ENCODE measurements around the gene SARNP.

Gene SARNP

DNA sequence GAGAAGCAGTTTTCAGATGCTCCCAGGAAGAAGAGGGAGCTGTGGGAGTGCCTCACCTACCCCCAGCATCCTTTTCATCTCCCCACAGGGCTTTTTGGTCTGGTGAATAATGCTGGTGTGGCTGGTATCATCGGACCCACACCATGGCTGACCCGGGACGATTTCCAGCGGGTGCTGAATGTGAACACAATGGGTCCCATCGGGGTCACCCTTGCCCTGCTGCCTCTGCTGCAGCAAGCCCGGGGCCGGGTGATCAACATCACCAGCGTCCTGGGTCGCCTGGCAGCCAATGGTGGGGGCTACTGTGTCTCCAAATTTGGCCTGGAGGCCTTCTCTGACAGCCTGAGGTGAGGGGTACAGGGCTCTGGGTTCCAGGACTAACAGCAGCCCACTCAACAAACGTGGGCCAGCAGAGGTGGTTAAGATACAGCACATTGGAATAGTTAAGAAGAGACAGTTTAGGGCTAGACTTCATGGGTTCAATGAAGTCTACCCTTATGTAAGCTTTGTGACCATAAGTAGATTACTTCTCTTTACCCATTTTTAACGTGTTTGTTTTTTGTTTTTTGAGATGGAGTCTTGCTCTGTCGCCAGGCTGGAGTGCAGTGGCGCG lies 95.8 kb downstream of the SARNP start:
- DNase-seq = no peak

DNA sequence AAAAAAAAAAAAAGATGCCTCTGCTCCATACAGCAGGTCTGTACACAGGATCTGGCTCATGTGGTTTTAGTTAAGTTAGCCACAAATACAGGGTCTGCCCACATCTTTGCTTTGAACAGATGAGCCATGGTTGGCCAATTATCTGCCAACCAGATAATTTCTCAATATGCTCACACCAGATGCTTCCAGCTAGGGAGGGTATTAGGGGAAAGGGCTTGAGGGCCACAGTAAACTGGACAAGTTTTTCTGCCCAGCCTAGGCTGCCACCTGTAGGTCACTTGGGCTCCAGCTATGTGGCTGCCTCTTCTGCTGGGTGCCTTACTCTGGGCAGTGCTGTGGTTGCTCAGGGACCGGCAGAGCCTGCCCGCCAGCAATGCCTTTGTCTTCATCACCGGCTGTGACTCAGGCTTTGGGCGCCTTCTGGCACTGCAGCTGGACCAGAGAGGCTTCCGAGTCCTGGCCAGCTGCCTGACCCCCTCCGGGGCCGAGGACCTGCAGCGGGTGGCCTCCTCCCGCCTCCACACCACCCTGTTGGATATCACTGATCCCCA lies 96.6 kb downstream of the SARNP start:
- DNase-seq = no peak

DNA sequence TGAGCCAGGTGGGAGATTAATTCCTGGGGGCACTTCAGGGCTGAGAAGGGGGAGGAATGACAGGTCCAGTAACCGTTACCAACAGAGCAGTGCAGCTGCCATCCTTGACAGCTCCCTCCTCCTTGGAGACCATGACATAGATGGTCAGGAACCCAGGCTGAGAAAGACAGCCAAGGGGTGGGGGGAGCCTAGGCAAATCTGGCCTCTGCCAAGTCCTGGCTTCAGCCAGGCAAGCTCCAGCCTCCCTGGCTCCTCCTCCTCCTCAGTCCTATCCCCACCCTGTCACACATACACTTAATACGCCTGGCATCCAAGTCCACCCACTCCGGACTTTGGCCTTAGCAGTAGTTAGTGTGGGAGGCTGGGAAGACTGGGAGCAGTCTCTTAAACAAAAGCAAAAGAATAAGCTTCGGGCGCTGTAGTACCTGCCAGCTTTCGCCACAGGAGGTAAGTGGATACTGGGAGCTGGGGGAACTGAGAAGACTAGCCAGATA lies 97.4 kb downstream of the SARNP start, which contains the start of gene RDH5:
Gene RDH5 (plus strand): TSS at position 323 of the 494 bp plus-strand sequence. CDS start 792 bp downstream, outside the sequence.
- DNase-seq = no peak

DNA sequence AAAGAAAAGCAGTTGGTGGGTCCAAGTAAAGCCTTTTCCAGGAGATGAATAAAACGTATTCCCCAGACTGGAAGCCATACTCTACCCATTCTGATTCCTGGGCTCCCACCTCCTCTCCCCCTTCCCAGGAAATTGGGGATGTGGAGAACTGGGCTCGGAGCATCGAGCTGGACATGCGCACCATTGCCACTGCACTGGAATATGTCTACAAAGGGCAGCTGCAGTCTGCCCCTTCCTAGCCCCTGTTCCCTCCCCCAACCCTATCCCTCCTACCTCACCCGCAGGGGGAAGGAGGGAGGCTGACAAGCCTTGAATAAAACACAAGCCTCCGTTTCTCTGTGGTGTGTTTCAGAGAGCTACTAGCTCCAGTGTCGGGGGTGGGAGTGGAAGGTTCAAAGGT lies 98.2 kb downstream of the SARNP start:
- DNase-seq = no peak

DNA sequence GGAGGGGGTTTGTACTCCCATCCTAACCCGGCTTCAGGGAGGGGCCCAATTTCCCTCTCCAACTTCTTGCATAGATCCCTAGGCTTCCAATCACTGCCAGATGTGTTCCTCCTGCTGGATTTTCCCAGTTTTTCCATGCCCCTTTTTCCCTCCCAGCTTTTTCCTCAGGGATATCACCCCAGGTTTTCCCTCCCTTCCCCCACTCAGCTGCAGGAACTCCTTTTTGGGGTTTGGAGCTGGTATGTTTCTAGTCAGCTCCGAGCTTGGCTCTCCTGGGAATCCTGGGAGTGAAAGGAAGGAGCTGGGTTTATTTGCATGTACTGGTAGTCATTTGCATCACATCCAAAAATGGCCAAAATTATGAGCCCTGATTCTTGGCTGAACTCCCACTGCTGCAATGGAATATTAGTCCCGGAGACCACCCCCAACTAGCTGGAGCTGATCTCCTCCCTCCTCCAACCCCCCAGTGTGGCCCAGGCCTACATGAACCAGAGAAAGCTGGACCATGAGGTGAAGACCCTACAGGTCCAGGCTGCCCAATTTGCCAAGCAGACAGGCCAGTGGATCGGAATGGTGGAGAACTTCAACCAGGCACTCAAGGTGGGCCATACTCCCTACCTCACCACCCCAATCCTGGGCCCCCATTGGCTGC lies 98.8 kb downstream of the SARNP start:
- no peak for DNase-seq

DNA sequence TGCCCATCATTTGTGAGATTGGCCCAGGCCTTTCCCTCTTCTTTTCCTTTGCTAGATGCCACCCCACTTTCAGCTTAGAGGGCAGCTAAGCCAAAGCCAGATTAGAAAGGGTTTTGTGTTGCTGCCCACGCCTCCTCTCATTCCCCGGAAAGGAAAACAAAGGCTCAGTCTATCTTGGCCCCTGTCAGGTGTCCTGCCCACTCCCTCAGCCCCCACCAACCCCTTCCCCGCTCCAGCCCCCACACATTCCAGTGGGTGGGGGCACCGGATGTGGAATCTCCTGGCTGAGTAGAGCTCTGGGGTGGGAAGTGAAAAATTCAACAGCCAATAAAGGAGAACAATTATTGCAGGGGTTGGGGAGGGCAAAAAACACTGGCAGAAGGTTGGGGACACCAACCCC lies 99.5 kb downstream of the SARNP start:
- no peak for DNase-seq

DNA sequence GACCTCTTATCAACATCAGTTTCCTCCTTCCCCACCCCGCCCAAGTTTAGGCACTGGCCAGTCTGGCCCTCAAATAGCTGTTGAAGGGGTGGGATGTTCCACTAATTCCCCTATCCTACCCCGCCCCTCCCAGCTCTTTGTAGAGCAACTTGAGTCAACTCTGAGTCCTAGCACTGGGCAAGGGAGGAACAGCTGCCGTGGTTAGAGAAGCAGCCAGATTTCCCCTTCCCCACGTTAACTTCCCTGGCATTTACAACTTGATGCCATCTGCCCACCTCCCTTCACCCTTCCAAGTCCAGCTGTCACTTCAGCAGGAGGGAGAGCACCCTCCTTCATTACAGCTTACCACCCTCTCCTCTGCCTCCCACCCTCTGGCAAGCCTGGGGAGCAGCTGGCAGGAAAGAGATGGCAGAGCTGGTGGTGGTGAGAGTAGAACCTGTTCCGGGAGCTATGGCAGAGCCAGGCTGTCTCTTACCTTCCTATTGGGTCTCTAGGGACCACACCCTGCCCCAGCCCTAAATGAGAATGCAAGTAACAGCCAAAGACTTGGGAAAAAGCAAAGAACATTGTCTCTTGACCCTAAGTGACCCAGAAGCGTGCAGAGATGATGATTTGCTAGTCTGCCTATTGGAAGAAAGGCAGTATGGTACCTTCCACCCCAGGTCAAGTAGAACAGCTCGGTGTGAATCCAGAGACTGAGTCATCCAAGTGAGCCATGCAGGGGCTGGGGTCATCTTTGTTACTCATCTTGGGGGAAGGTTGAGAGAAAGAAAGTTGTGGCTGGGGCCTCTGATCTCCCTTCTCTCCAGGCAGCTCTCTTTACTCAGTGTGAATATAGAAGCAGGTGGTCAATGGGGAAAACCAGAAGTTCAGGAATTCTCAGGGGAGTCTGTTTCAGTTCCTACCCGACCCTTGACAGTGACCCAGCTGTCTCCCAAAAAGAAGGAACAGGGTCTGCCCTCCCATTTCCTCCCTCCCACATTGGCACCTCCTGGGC lies 100.2 kb downstream of the SARNP start:
- no peak for DNase-seq

DNA sequence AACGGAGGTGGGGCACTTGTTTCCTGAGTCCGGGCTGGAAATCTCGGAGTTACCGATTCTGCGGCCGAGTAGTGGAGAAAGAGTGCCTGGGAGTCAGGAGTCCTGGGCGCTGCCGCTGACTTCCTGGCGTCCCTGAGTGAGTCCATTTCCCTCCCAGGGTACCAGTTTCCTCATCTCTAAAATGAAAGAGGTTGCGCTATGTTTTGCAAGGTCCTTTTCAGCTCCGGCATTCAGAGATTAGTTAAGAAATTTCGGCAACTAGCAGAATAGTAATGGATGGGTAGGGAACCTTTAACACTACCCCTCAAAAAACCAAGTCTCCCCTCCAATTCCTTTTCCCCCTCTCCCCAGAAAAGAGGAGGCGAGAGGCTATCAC lies 101.0 kb downstream of the SARNP start:
- no peak for DNase-seq

DNA sequence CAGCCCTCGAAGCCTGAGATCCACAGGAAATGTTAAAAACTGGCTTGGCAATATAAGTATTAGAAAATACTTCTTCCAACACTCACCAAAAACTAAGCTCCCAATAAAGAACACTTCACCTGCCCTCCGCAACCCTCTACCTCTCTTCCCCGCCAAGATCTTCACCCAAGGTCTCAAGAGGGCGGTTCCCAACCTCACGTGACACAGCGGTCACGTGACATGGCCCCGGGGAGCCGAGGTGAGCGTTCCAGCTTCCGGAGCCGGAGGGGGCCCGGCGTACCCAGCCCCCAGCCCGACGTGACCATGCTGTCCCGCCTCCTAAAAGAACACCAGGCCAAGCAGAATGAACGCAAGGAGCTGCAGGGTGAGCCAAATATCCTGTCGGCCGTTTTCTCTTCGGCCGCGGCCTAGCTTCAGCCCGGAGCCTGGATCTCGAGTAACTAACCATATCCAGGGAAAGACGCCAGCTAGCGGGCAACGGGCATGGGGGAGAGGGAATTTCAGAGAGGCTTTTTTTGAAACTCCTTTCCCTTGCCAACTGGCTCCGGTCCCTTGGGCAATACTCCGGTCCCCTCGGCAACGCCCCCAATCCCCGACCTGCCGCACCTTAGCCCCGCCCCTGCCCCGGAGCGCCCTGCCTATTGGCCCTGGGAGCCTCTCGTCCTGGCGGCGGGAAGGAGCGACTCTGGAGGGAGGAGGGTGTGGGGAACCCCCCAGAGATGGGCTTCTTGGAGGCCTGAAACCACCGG lies 101.5 kb downstream of the SARNP start, which contains the start of gene BLOC1S1:
Gene BLOC1S1 (plus strand): TSS at position 214 of the 749 bp plus-strand sequence. CDS start 6 bp downstream, at position 220.
- peak; percentile 83 for DNase-seq

DNA sequence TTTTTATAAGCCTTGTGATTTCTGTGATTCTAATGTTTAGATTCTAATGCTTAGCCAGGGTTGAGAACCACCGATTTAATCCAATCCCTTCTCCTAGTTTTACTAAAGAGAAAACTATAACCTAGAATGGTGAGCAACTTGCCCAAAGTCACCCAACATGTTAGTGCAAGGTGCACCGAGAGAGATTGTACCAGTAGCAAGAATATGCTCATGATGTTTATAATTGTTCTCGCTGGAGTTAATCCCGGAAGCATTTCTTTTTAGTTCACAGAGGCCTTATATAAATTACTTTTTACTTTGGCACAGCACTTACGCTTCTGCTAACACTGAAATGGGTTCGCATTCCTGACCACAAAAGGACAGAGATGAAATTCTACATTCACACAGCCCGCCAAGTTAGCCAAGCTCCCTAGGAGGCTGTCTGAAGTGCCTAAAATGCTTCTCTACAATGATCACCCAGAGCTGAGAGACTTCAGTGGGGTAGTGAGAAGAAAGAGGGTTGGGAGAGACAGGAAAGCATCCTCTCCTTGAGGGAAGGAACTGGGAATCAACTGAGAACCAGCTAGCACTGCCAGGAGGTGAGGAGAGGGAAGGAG lies 102.3 kb downstream of the SARNP start:
- no peak for DNase-seq

DNA sequence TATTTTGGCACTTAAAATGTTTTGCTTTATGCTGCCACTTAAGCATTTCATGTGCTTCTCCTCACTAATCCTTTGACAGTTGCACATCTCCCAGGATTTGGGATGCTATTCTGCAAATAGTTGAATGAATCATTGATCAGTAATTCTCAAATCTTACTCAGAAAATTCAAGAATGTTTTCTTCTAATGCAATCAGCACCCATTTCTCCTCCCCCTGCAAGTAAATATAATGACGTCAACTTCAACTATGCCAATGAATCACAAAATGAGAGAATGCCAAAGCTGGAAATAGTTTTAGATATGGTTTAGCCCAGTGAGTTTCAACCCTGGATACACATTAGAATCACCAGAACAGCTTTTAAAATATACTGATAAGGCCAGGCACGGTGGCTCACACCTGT lies 103.8 kb downstream of the SARNP start:
- no peak for DNase-seq

DNA sequence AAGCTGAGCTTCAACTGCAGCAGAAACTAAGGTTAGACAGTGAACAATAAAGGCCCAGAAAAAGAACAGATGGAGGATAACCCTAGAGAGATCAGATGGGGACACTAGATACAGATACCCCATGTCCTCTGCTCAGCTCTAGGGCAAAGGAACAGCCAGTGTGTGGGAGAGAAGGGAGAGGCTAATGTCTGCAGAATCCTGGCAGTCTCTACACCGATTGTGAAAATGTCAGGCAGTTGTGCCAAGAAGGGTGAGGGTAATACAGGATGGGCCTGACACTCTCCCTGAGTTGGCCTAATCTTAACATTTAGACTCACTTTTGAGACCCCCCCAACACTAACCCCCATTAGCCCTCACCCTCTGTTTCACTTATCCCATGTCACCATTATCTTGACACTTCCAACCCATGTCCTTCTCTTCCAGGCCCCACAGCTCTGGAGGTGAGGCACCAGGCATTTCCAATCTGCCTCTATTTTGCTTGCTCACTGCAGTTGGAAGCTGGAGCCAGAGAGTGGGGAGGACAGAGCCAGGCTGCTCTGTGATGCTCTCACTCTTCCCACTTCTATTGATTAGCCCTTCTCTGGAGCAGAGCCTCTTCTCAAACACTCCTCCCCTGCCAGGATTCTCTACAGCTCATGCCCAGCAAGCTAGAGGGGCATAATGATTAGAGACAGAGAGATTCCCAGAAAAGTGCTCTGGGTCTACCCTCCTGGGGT lies 104.7 kb downstream of the SARNP start:
- DNase-seq = no peak

DNA sequence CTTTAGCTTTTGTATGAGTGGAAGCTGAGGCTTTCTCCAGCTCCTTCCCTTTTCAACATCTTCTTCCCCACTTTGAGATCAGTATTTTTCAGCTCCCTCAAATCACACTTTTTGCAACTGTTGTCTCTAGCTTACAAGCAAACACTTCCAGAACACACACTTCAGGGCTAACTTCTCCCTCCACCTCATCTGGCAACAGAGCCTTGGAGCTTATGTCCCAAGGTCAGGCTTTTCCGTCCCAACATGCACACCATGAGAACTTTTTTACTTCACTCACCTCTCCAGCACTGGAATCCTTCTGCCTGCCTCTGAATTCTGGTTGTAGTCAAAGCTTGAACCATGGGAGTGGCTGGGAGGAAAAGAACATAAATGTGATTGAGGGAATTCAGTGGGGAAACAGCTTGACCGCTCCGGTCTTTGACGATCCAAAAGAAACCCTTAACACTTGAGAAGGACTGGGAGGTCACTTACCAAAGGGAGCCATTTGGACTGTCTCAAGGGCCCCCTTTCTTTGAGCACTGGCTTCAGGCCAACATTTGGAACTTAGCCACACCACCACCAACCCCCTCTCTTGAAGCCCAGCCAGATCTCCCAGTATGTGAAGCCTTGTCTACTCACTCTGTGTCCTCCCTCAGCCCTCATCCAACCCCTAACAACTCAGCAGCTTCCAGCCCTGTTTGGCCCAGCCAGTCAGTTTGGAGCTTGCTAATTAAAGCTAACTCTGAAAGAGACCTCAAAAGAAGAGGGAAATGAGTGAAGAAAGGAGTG lies 105.6 kb downstream of the SARNP start:
- DNase-seq = no peak

DNA sequence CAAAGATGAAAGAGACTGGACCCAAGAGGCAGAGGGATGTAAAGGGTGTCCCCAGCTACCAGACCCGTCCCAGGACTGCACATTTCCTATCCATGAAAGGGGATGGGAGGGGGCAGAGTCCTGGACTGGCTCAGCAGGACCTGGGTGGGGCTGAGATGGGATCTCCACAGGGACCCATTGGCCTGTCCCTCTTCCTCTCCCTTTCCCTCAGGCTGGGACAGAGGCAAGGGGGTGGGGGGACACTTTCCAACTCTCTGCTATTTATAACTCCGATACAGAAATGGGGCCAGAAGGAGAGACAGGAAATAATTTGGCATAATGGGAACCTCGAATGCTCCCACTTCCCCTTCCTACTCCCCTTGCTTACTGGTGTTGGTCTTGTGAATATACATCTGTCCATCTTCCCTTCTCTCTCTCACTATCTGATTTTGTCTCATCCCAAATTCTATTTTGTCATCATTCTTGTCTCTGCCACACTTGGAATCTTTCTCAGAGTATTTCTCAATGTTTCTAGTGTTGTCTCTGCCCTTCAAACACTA lies 108.8 kb downstream of the SARNP start:
- DNase-seq = no peak

DNA sequence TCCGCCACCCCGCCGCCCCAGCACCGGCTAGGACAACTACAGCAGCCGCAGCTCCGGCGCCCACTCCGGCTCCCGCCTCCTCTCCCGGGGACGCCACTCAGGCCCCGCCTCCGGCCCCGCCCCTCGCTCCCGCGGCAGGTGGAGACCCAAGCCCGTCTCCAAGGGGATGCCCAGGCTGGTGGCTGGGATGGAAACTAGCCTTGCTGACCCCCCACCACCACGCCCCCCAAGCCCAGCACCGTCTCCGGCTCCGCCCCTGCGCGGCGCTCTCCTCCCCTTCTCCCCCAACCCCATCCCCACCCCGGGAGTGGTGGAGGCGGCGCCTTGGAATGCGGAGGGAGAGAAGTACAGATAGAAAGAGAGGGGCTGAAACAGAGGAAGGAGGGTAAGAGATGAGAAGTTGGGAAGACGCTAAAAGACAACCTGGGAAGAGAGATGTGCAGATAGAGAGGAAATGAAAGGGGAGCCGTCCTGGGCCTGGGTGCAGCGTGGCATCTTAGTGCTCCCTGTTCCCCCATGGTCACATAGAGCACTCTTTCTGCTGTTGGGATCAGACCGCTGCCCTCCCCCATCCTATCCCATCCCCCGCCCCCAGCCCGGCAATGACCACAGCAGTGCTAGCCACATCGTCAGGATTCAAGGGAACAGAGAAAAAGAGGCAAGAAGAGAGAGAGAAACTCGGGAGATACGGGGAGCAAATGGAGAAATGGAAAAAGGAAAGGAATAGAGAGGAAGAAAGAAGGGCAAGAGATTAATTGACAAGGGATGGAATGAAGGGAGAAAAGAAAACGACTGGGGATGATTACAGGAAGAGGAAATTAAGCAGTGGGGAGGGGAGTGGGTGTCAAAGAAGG lies 109.5 kb downstream of the SARNP start, which contains the start of gene ITGA7:
Gene ITGA7 (minus strand): TSS at position 64 of the 854 bp plus-strand sequence. CDS start 222 bp downstream, outside the sequence.
- peak; percentile 41 for DNase-seq

Data from activated CD4-positive, alpha-beta T cell treated with anti-CD3 and anti-CD28 coated beads for 1 hour (primary cell).